H1 (cell line): ENCODE results near the gene GTF2IRD1. TPM values are rescaled to one million over a fixed set of nuclear protein-coding genes. Genes with fewer than 3 reads are reported as not detected.

ENCODE experiments used
- CTCF ChIA-PET: fragments of 300-600 bp; sonication (Branson Sonifier 250); formaldehyde crosslinking; loops from one replicate; lab custom pipeline; 2021; ENCODE audit not compliant: partially characterized antibody; lab: Charles Lee
- POLR2A ChIA-PET: fragments of 300-600 bp; sonication (Branson Sonifier 250); formaldehyde crosslinking; loops from one replicate; lab custom pipeline; 2021; ENCODE audit warnings: inconsistent platforms; ENCODE audit not compliant: partially characterized antibody; lab: Charles Lee
- DNase-seq, 2 experiments: peaks; one replicate each; pipeline versions ENCODE4 v3.0.0 to v3.0.0-alpha.2; 2010 to 2022; ENCODE audit warnings: low spot score in 2 of 2, low read depth in 1 of 2, mixed read lengths in 1 of 2
- FAIRE-seq: peaks from 2 replicates; lab custom pipeline; 2011; peaks lifted over from hg19 to GRCh38; lab: Jason Lieb, UNC
- H2AFZ ChIP-seq: 2 replicates; pipeline ENCODE4 v1.8.1; 2012; ENCODE audit warnings: low read length, inconsistent platforms
- H2AK5ac ChIP-seq: 2 replicates; pipeline ENCODE4 v1.6.1; 2013; ENCODE audit warnings: low read depth, low read length
- H2BK120ac ChIP-seq: replicated peaks from 2 replicates; pipeline ENCODE3; 2013; ENCODE audit warnings: low read depth, low read length, inconsistent platforms
- H2BK12ac ChIP-seq: 2 replicates; pipeline ENCODE4 v1.6.1; 2013; ENCODE audit warnings: low read depth, low read length
- H2BK15ac ChIP-seq: 2 replicates; pipeline ENCODE4 v1.6.1; 2013; ENCODE audit warnings: low read length
- H2BK20ac ChIP-seq: 2 replicates; pipeline ENCODE4 v1.6.1; 2013; ENCODE audit warnings: low read length
- H2BK5ac ChIP-seq: 2 replicates; pipeline ENCODE4 v1.6.1; 2013; ENCODE audit warnings: low read depth, low read length
- H3K14ac ChIP-seq: 2 replicates; pipeline ENCODE4 v1.6.1; 2013; ENCODE audit warnings: inconsistent platforms; ENCODE audit not compliant: insufficient read length
- H3K18ac ChIP-seq: 2 replicates; pipeline ENCODE4 v1.6.1; 2013; ENCODE audit warnings: low read length; ENCODE audit errors: extremely low read depth
- H3K23ac ChIP-seq: 2 replicates; pipeline ENCODE4 v1.6.1; 2013; ENCODE audit warnings: inconsistent platforms; ENCODE audit not compliant: insufficient read length
- H3K23me2 ChIP-seq: 2 replicates; pipeline ENCODE4 v1.6.1; 2013; ENCODE audit warnings: low read depth, low read length
- H3K27ac ChIP-seq: 2 replicates; pipeline ENCODE4 v1.6.1; 2011; ENCODE audit warnings: low read depth, low read length, inconsistent platforms
- H3K27me3 ChIP-seq, 4 experiments: replicated peaks in 1 of 4; 1 replicate in 1 of 4; 2 replicates in 3 of 4; pipeline versions ENCODE4 v1.6.1 to v1.8.1; 2011 to 2013; ENCODE audit warnings: low read length in 3 of 4, mild to moderate bottlenecking in 3 of 4, inconsistent platforms in 2 of 4, mixed read lengths in 2 of 4, moderate library complexity in 1 of 4; ENCODE audit not compliant: control insufficient read depth in 3 of 4, insufficient read depth in 3 of 4; ENCODE audit errors: extremely low read depth in 1 of 4
- H3K36me3 ChIP-seq, 4 experiments: 2 replicates each; pipeline versions ENCODE4 v1.6.1 to v1.8.1; 2011 to 2013; ENCODE audit warnings: mild to moderate bottlenecking in 4 of 4, low read length in 3 of 4, moderate library complexity in 2 of 4, control low read depth in 1 of 4, inconsistent platforms in 1 of 4; ENCODE audit not compliant: insufficient read depth in 4 of 4, control insufficient read depth in 2 of 4
- H3K4ac ChIP-seq: replicated peaks from 2 replicates; pipeline ENCODE3; 2013; ENCODE audit warnings: low read length, low read depth, mixed read lengths, inconsistent platforms; ENCODE audit not compliant: insufficient read length
- H3K4me1 ChIP-seq, 4 experiments: replicated peaks in 1 of 4; 1 replicate in 1 of 4; 2 replicates in 3 of 4; pipeline versions ENCODE4 v1.6.1 to v1.8.1; 2011 to 2013; ENCODE audit warnings: low read length in 3 of 4, inconsistent platforms in 2 of 4, mixed read lengths in 1 of 4; ENCODE audit not compliant: insufficient read depth in 4 of 4, control insufficient read depth in 3 of 4
- H3K4me2 ChIP-seq, 2 experiments: 2 replicates each; pipeline versions ENCODE4 v1.6.1 to v1.8.1; 2011 to 2013; ENCODE audit warnings: low read depth in 2 of 2, low read length in 2 of 2, control low read depth in 1 of 2, inconsistent platforms in 1 of 2, mild to moderate bottlenecking in 1 of 2; ENCODE audit not compliant: insufficient read depth in 1 of 2
- H3K4me3 ChIP-seq, 4 experiments: fragments of 200-600, 300-600 bp in 1 of 4; sonication (generic), shearing (Covaris generic), sonication (Bioruptor Twin) in 1 of 4; 2 replicates each; pipeline versions ENCODE4 v1.5.1 to v1.8.1; 2011 to 2016; ENCODE audit warnings: low read length in 4 of 4, low read depth in 3 of 4, control low read depth in 2 of 4, inconsistent platforms in 2 of 4, mild to moderate bottlenecking in 2 of 4, mixed read lengths in 1 of 4, moderate library complexity in 1 of 4; ENCODE audit not compliant: insufficient read depth in 2 of 4; ENCODE audit errors: extremely low read depth in 1 of 4
- H3K56ac ChIP-seq: replicated peaks from 2 replicates; pipeline ENCODE3; 2013; ENCODE audit warnings: low read depth, mild to moderate bottlenecking, mixed read lengths, low read length, inconsistent platforms; ENCODE audit not compliant: insufficient read length
- H3K79me1 ChIP-seq: 2 replicates; pipeline ENCODE4 v1.6.1; 2013; ENCODE audit warnings: low read depth, low read length, control low read depth
- H3K79me2 ChIP-seq, 2 experiments: 2 replicates each; pipeline versions ENCODE4 v1.6.1 to v1.8.1; 2012 to 2013; ENCODE audit warnings: low read length in 2 of 2, mild to moderate bottlenecking in 2 of 2, inconsistent platforms in 1 of 2; ENCODE audit not compliant: insufficient read depth in 2 of 2, control insufficient read depth in 1 of 2
- H3K9ac ChIP-seq, 4 experiments: replicated peaks in 1 of 4; 1 replicate in 1 of 4; 2 replicates in 3 of 4; pipeline versions ENCODE4 v1.6.1 to v1.8.1; 2011 to 2013; ENCODE audit warnings: low read depth in 3 of 4, low read length in 3 of 4, control low read depth in 2 of 4, mild to moderate bottlenecking in 2 of 4, moderate library complexity in 2 of 4, inconsistent platforms in 1 of 4; ENCODE audit errors: extremely low read depth in 1 of 4
- H3K9me3 ChIP-seq, 2 experiments: 2 replicates each; pipeline versions ENCODE4 v1.6.1 to v1.8.1; 2012 to 2013; ENCODE audit warnings: mild to moderate bottlenecking in 2 of 2, moderate library complexity in 2 of 2, control low read depth in 1 of 2, inconsistent platforms in 1 of 2, low read depth in 1 of 2, low read length in 1 of 2, mixed read lengths in 1 of 2; ENCODE audit not compliant: insufficient read depth in 2 of 2
- H4K20me1 ChIP-seq, 2 experiments: replicated peaks in 1 of 2; 2 replicates each; pipeline versions ENCODE3 to v1.8.1; 2011 to 2013; ENCODE audit warnings: inconsistent platforms in 2 of 2, low read length in 2 of 2, mild to moderate bottlenecking in 1 of 2; ENCODE audit not compliant: insufficient read depth in 2 of 2, control insufficient read depth in 1 of 2
- H4K5ac ChIP-seq: 2 replicates; pipeline ENCODE4 v1.6.1; 2013; ENCODE audit warnings: low read length, low read depth, mixed read lengths, inconsistent platforms; ENCODE audit not compliant: insufficient read length
- H4K8ac ChIP-seq: 2 replicates; pipeline ENCODE4 v1.8.0; 2013; ENCODE audit warnings: mild to moderate bottlenecking, moderate library complexity, low read length, inconsistent platforms; ENCODE audit not compliant: insufficient read depth; ENCODE audit errors: extremely low read depth
- H4K91ac ChIP-seq: replicated peaks from 2 replicates; pipeline ENCODE3; 2013; ENCODE audit warnings: low read length, mixed read lengths, inconsistent platforms; ENCODE audit not compliant: insufficient read length
- BRCA1 ChIP-seq: IDR thresholded peaks from 2 replicates; pipeline ENCODE4 v1.6.1; 2012; ENCODE audit warnings: low read depth, low read length, improper control_type of control experiment
- CHD1 ChIP-seq: IDR thresholded peaks from 2 replicates; pipeline ENCODE4 v1.6.1; 2012; ENCODE audit warnings: low read depth, low read length, improper control_type of control experiment
- FOSL1 ChIP-seq: IDR thresholded peaks from 2 replicates; pipeline ENCODE4 v1.6.1; 2011; ENCODE audit warnings: mild to moderate bottlenecking, low read depth, low read length, moderate library complexity; ENCODE audit not compliant: insufficient read depth
- GTF2F1 ChIP-seq: IDR thresholded peaks from 2 replicates; pipeline ENCODE4 v1.6.1; 2012; ENCODE audit warnings: low read depth, low read length, improper control_type of control experiment, borderline replicate concordance
- KDM1A ChIP-seq: fragments of 200-600, 300-600 bp; sonication (generic); IDR thresholded peaks from 2 replicates; pipeline ENCODE4 v1.7.1; 2016; ENCODE audit warnings: mild to moderate bottlenecking, low read length, borderline replicate concordance
- KDM4A ChIP-seq: IDR thresholded peaks from one replicate; pipeline ENCODE4 v1.7.1; 2012; ENCODE audit warnings: low read depth, mild to moderate bottlenecking, moderate library complexity, low read length, inconsistent platforms; ENCODE audit not compliant: severe bottlenecking
- NANOG ChIP-seq: IDR thresholded peaks from 2 replicates; pipeline ENCODE4 v1.6.1; 2011; ENCODE audit warnings: low read length, low read depth, mild to moderate bottlenecking, inconsistent platforms; ENCODE audit not compliant: insufficient read depth, poor library complexity, severe bottlenecking
- POLR2A ChIP-seq, 2 experiments: IDR thresholded peaks; 1 replicate in 1 of 2; 2 replicates in 1 of 2; pipeline ENCODE4 v1.6.1; 2011; ENCODE audit warnings: low read depth in 2 of 2, low read length in 2 of 2, mild to moderate bottlenecking in 2 of 2; ENCODE audit errors: control extremely low read depth in 1 of 2
- RBBP5 ChIP-seq: IDR thresholded peaks from 2 replicates; pipeline ENCODE4 v1.7.1; 2012; ENCODE audit warnings: low read depth, mild to moderate bottlenecking, inconsistent platforms, low read length, moderate library complexity, borderline replicate concordance
- RNF2 ChIP-seq: fragments of 200-900, 300-1000 bp; sonication (generic); IDR thresholded peaks from 2 replicates; pipeline ENCODE4 v1.7.1; 2016; ENCODE audit warnings: borderline replicate concordance, low read depth, mild to moderate bottlenecking, antibody characterized with exemption, low read length; ENCODE audit not compliant: poor library complexity, severe bottlenecking; ENCODE audit errors: missing control alignments
- SP4 ChIP-seq: IDR thresholded peaks from 2 replicates; pipeline ENCODE4 v1.6.1; 2012; ENCODE audit warnings: low read length, inconsistent platforms
- TBP ChIP-seq: IDR thresholded peaks from 2 replicates; pipeline ENCODE4 v1.6.1; 2011; ENCODE audit warnings: low read depth, low read length, improper control_type of control experiment
- TEAD4 ChIP-seq: IDR thresholded peaks from 2 replicates; pipeline ENCODE4 v1.6.1; 2012; ENCODE audit warnings: low read depth, low read length, inconsistent platforms, mixed read lengths
- WGBS, 2 experiments: shearing (Covaris generic) in 1 of 2; methylation state at CpG; one replicate each; pipeline versions ENCODE4 v1.1.6 to v1.1.7; 2013 to 2015; ENCODE audit warnings: low lambda C conversion rate in 2 of 2, mixed read lengths in 2 of 2, inconsistent platforms in 1 of 2, low coverage in 1 of 2, missing lambda C conversion rate in 1 of 2; ENCODE audit not compliant: insufficient replicate concordance in 2 of 2, insufficient coverage in 1 of 2, insufficient read length in 1 of 2; ENCODE audit errors: extremely low coverage in 1 of 2, missing lambda C conversion rate in 1 of 2; 5-methylcytosine and 5-hydroxymethylcytosine counted together
- polyA plus RNA-seq, 7 experiments: library from polyadenylated mRNA; depleted of rRNA in 3 of 7; stranded (reverse) in 5 of 7; unstranded in 2 of 7; fragments of >200 nt in 5 of 7; fragments of 200-250 nt in 2 of 7; gene quantifications; 1 replicate in 5 of 7; 2 replicates in 1 of 7; 4 replicates in 1 of 7; pipeline versions ENCODE4 v1.2.1 to v1.2.3, GENCODE V29; 2011 to 2013; ENCODE audit warnings: missing spikeins in 2 of 7, mixed read lengths in 2 of 7
- total RNA-seq: library from RNA; stranded (reverse); fragmentation: NEBNext Ultra II Directional; extraction: Animal tissue kit (Norgen Biotek cat#: 25700); gene quantifications from 2 replicates; pipeline ENCODE4 v1.2.1, GENCODE V29; 2021
- TF ChIP-seq, protein P1 (sequence below): IDR thresholded peaks from 2 replicates; pipeline ENCODE4 v1.6.1; 2012; ENCODE audit warnings: inconsistent platforms

GTF2IRD1 gene
- total and polyA plus RNA-seq, 2 of the 8 experiments (the other 6 are each of a cell fraction or from before 2014, with no cell fraction given) = 27.4 to 45.4 TPM

DNA sequence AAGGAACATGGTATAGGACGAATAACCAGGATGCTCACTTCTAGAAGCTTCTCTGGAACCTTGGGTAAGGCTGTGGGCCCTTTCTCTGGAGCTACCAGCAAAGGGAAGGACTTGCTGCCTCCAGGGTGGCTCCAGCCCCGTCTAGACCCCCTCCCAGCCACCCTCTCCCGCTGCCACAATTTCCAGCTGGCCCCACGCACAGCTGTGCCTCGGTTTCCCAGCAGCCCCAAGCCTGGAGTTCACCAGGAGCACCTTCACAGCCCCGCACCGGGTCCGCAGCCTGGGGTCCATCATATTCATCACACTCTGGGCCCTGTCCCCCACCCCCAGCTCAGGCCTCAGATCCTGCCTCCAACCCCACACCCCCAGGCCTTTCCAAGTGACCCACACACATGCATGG lies 35.6 kb upstream of the GTF2IRD1 start:
- Histone ChIP-seq H4K91ac (peak overlapping the region; percentile 12), H2BK5ac (no peak overlapping the region), H2BK15ac (peak overlapping the region; percentile 50; the same call in 1 of the 2 replicates), H3K18ac (no peak overlapping the region), H3K36me3 (no peaks in the 10 kb centered on the region), H4K5ac (no peak overlapping the region), H4K8ac (no peak overlapping the region), H2BK20ac (0 out of 2 replicates have a peak overlapping the region, but pooled peaks have one; percentile 64), H2BK12ac (peak overlapping the region; percentile 12; the same call in 1 of the 2 replicates), H3K79me2 (no peaks in the 10 kb centered on the region), H3K23ac (no peak overlapping the region), H3K4me1 (no peaks in the 10 kb centered on the region; a peak in 1 of 7 replicates), H3K4me2 (no peak overlapping the region), H3K4ac (peak overlapping the region; percentile 33), H2BK120ac (no peak overlapping the region), H3K27me3 (no peaks in the 10 kb centered on the region), H3K23me2 (no peaks in the 10 kb centered on the region), H3K14ac (no peak overlapping the region), H3K79me1 (no peaks in the 10 kb centered on the region), H3K9me3 (no peaks in the 10 kb centered on the region), H2AFZ (peak overlapping the region; percentile 56; the same call in 1 of the 2 replicates), H3K56ac (no peak overlapping the region), H3K9ac (no peak overlapping the region), H3K27ac (no peak overlapping the region), H3K4me3 (no peak overlapping the region), H2AK5ac (no peak overlapping the region), H4K20me1 (no peaks in the 10 kb centered on the region)
- CTCF ChIA-PET = interaction anchor here (0.7 to 6.8 kb wide), 44 partner anchors 8 to 292 kb away, joined by 3 to 66 read pairs (median 5); no protein-coding TSS in a partner anchor
- POLR2A ChIA-PET = interaction anchor here (1.0 to 2.0 kb wide), 7 partner anchors 10 to 162 kb away, joined by 3 to 8 read pairs (median 4); no protein-coding TSS in a partner anchor
- DNase-seq (no peak), FAIRE-seq (no peak)
- 84% methylated on average over 8 of the region's 8 CpGs; no CpG with 5 or more reads in 1 of the 2 experiments for WGBS, 2 experiments
- TF ChIP-seq TEAD4 = no peak
- no peak for TF ChIP-seq RNF2
- TF ChIP-seq SP4 = no peak
- TF ChIP-seq POLR2A (IDR thresholded peaks at IDR 0.05; ENCODE audit: control extremely low read depth in 1 of 2, low read depth in 2 of 2, low read length in 2 of 2) = no peak
- TF ChIP-seq BRCA1 = no peak
- TF ChIP-seq, protein P1, sequence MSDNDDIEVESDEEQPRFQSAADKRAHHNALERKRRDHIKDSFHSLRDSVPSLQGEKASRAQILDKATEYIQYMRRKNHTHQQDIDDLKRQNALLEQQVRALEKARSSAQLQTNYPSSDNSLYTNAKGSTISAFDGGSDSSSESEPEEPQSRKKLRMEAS = no peak
- TF ChIP-seq KDM4A = no peak
- TF ChIP-seq TBP = no peak
- TF ChIP-seq RBBP5 = no peak
- no peak for TF ChIP-seq CHD1
- TF ChIP-seq GTF2F1 = no peak
- no peak for TF ChIP-seq FOSL1
- no peak for TF ChIP-seq NANOG
- no peak for TF ChIP-seq KDM1A
